Gastrocnemius medialis (tissue), 4 donors: ENCODE measurements around the gene PRKAR1A. TPM values are rescaled to one million over a fixed set of nuclear protein-coding genes. Genes with fewer than 3 reads are reported as not detected.

ENCODE experiments used
- ATAC-seq, 2 donors: fragments of 150-250 bp; one replicate each; pipeline ENCODE4 v1.9.1; 2016
- DNase-seq, 2 donors: peaks; one replicate each; pipeline ENCODE4 v3.0.0-alpha.2; 2019
- H3K27ac ChIP-seq, 4 donors: fragments of 200-600 bp; sonication (generic); 1 replicate in 1 of 4; 2 replicates in 3 of 4; pipeline ENCODE4 v1.5.1; 2016 to 2018; ENCODE audit warnings: mild to moderate bottlenecking in 2 of 4, moderate library complexity in 1 of 4
- H3K27me3 ChIP-seq, 3 donors: fragments of 200-600 bp; sonication (generic) in 2 of 3; 1 replicate in 1 of 3; 2 replicates in 2 of 3; pipeline versions ENCODE4 v1.5.1 to v1.6.0; 2016 to 2019; ENCODE audit warnings: mild to moderate bottlenecking in 1 of 3, moderate library complexity in 1 of 3
- H3K36me3 ChIP-seq, 2 donors: fragments of 200-600 bp; sonication (generic) in 1 of 2; one replicate each; pipeline ENCODE4 v1.5.1; 2017 to 2018
- H3K4me1 ChIP-seq, 2 donors: fragments of 200-600 bp; sonication (generic) in 1 of 2; one replicate each; pipeline ENCODE4 v1.5.1; 2016 to 2017; ENCODE audit warnings: mild to moderate bottlenecking in 2 of 2
- H3K4me3 ChIP-seq, 4 donors: fragments of 200-600 bp; sonication (generic) in 3 of 4; 1 replicate in 1 of 4; 2 replicates in 3 of 4; pipeline ENCODE4 v1.5.1; 2016 to 2019; ENCODE audit warnings: mild to moderate bottlenecking in 2 of 4
- H3K9me3 ChIP-seq, 3 donors: fragments of 200-600 bp; sonication (generic) in 2 of 3; 1 replicate in 1 of 3; 2 replicates in 2 of 3; pipeline ENCODE4 v1.5.1; 2016 to 2019
- POLR2A ChIP-seq, 2 donors: fragments of 450-650 bp; IDR thresholded peaks; one replicate each; pipeline ENCODE4 v1.6.1; 2017; ENCODE audit warnings: antibody characterized with exemption in 2 of 2, mild to moderate bottlenecking in 2 of 2, moderate library complexity in 2 of 2
- in situ Hi-C, 4 donors: fragments of 200-750 bp; cut with MboI; loops; one replicate each; pipeline versions ENCODE4 v1.15.0 to v1.8.0; 2017; ENCODE audit warnings: low sequenced_read_pairs in 4 of 4
- intact Hi-C: fragments of 100-400 bp; cut with DNase I; formaldehyde crosslinking; loops from one replicate; pipeline ENCODE4 v1.15.1; 2023; ENCODE audit warnings: low total_unique reads
- total RNA-seq, 4 donors: library from RNA; depleted of rRNA; stranded (reverse); fragments of >200 nt; gene quantifications; one replicate each; pipeline versions ENCODE4 v1.1.0 to v1.2.3, GENCODE V29; 2016
- TF ChIP-seq, protein P1 (sequence below), 5 experiments: fragments of 450-650 bp in 3 of 5; fragments of 200-600 bp in 2 of 5; sonication (generic) in 2 of 5; IDR thresholded peaks in 4 of 5; conservative IDR thresholded peaks in 1 of 5; 1 replicate in 4 of 5; 2 replicates in 1 of 5; pipeline ENCODE4 v1.5.1; 2016 to 2019; ENCODE audit warnings: antibody characterized with exemption in 5 of 5, mild to moderate bottlenecking in 3 of 5, moderate library complexity in 3 of 5

Gene PRKAR1A
- total RNA-seq, 4 donors from 2014 or later, result 271 to 656 (median 557) TPM

DNA sequence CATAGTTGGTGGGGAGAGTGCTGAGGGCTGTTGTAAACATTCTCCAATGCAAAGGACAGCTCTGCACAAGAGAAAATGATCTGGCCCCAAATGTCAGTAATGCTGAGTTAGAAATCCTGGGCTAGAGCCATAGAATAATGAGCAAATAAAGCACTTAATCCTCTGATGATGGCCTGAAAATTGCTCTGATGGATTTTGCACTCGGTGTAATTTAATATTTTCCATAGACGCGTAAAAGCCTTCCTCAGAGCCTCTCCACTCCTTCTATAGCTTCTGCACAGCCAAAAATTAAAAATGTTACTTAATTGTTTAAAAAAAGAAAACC, 65.2 kb downstream of the PRKAR1A start:
- H3K27me3 ChIP-seq, result no peaks in the 10 kb centered on the region
- no peaks in the 10 kb centered on the region for H3K9me3 ChIP-seq
- no peak overlapping the region for H3K27ac ChIP-seq
- no peak overlapping the region for H3K4me3 ChIP-seq
- no peaks in the 10 kb centered on the region for H3K36me3 ChIP-seq
- TF ChIP-seq, protein P1, sequence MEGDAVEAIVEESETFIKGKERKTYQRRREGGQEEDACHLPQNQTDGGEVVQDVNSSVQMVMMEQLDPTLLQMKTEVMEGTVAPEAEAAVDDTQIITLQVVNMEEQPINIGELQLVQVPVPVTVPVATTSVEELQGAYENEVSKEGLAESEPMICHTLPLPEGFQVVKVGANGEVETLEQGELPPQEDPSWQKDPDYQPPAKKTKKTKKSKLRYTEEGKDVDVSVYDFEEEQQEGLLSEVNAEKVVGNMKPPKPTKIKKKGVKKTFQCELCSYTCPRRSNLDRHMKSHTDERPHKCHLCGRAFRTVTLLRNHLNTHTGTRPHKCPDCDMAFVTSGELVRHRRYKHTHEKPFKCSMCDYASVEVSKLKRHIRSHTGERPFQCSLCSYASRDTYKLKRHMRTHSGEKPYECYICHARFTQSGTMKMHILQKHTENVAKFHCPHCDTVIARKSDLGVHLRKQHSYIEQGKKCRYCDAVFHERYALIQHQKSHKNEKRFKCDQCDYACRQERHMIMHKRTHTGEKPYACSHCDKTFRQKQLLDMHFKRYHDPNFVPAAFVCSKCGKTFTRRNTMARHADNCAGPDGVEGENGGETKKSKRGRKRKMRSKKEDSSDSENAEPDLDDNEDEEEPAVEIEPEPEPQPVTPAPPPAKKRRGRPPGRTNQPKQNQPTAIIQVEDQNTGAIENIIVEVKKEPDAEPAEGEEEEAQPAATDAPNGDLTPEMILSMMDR (IDR thresholded peaks at IDR 0.05 in 4 of 5, conservative IDR thresholded peaks at IDR 0.05 in 1 of 5), result no peak
- TF ChIP-seq POLR2A (IDR thresholded peaks at IDR 0.05), result no peak
- H3K4me1 ChIP-seq, result peaks cover 0 to 15% of the 10 kb centered on the region in 2 donors
- in situ Hi-C loops (no loop called here), intact Hi-C loops (no loop called here)
- DNase-seq (no peak), ATAC-seq (peak in 1 of 2 donors; percentile 8)

DNA sequence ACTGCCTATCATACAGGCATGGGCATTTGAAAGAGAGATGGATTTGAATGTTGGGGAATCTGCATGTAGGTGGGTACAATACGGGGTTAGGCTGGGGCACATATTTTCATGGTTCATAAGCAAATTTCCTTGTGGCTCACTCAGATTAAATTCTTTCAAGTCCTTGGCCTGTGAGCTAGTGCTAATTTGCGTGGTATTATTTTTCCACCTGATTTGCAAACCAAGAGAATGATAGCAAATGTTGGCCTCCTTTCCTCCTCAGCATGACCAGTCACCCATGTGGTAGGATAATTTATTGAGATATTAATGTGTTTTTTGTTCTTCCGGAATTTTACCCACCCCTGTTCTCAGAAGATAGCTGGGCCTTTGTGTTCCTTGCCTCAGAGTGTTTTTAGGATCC, 66.0 kb downstream of the PRKAR1A start:
- Histone ChIP-seq H3K4me3 (no peak overlapping the region), H3K4me1 (peaks cover 0 to 15% of the 10 kb centered on the region in 2 donors), H3K9me3 (no peaks in the 10 kb centered on the region), H3K27ac (no peak overlapping the region), H3K27me3 (no peaks in the 10 kb centered on the region), H3K36me3 (no peaks in the 10 kb centered on the region)
- intact Hi-C loops (no loop called here), in situ Hi-C loops (no loop called here)
- TF ChIP-seq POLR2A (IDR thresholded peaks at IDR 0.05), result no peak
- TF ChIP-seq, protein P1 (IDR thresholded peaks at IDR 0.05 in 4 of 5, conservative IDR thresholded peaks at IDR 0.05 in 1 of 5), result no peak
- ATAC-seq (no peak), DNase-seq (no peak)

DNA sequence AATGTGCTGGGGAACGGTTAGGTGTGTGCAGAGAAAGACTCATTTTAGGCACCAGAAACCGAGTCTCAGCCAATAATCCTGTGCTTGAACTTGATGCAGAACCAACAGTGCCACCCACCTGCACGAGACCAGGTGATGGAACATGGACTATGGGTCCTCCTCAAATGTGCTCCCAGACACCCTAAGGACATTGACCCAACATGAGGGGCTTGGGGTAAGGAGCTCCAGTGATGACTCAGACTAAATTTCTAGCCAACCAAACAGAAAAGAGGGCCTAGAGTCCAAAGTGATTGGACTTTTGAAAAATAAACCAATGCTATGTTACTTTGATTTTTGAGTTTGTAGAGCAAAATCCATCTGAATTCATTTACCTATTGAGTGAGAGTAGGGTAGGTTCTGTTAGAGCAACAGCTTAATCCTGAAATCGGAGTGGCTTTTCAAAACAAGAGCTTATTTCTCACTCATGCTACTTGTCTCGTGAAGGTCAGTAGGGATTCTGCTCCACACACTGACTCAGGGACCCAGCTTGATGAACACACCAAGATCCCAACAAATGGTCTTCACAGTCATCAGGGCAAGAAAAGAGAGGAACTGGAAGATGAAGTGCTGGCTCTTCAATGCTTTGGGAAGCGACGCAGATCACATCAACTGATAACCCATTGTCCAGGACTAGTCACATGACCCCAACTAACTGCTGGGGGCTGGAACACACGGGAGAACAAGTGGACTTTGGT, 67.1 kb downstream of the PRKAR1A start:
- DNase-seq (no peak), ATAC-seq (no peak)
- no peaks in the 10 kb centered on the region for H3K36me3 ChIP-seq
- TF ChIP-seq, protein P1 (IDR thresholded peaks at IDR 0.05 in 4 of 5, conservative IDR thresholded peaks at IDR 0.05 in 1 of 5), result no peak
- no peak for TF ChIP-seq POLR2A (IDR thresholded peaks at IDR 0.05)
- peak overlapping the region in 1 of 4 donors; percentile 1 for H3K27ac ChIP-seq
- H3K4me3 ChIP-seq, result no peak overlapping the region
- H3K9me3 ChIP-seq, result no peaks in the 10 kb centered on the region
- H3K27me3 ChIP-seq, result no peaks in the 10 kb centered on the region
- intact Hi-C loops, result no loop called here
- H3K4me1 ChIP-seq, result peaks cover 0 to 15% of the 10 kb centered on the region in 2 donors
- in situ Hi-C loops, result no loop called here

DNA sequence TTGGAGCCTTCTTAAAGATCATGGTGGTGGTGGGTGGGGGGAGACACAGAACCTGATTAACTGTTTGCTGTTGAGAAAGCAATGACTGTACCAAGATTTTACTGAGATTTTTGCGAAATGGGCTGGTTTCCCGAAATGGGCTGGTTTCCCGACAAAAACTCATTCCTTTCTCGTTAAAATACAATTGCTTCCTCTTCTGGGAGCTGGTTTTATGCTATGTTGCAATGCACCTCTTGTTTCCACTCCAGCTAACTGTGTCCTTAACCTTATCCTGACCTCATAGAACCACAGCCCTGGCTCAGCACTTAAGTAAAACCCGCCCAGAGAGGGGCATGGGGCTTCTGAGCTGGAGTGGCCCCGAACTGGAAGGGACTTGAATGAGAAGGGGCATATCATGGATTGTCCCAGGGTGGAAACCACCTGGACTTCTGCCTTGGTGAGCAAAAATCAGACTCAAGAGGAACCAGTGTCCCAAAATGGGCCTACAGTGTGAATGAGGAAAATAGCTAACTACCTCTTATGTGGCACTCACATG, 68.1 kb downstream of the PRKAR1A start:
- Histone ChIP-seq H3K27me3 (no peaks in the 10 kb centered on the region), H3K36me3 (no peaks in the 10 kb centered on the region), H3K4me1 (peaks cover 0 to 15% of the 10 kb centered on the region in 2 donors), H3K9me3 (no peaks in the 10 kb centered on the region), H3K4me3 (no peak overlapping the region), H3K27ac (peak overlapping the region; percentile 2 to 39 (median 34))
- ATAC-seq (peak; percentile 32 to 59), DNase-seq (no peak)
- intact Hi-C loops, result no loop called here
- TF ChIP-seq POLR2A (IDR thresholded peaks at IDR 0.05), result no peak
- TF ChIP-seq, protein P1 (IDR thresholded peaks at IDR 0.05 in 4 of 5, conservative IDR thresholded peaks at IDR 0.05 in 1 of 5), result no peak
- in situ Hi-C loops, result no loop called here
